WTC11 (cell line): ENCODE data around the gene ASS1. TPM values are rescaled to one million over a fixed set of nuclear protein-coding genes. Genes with fewer than 3 reads are reported as not detected.

Source experiments
- ATAC-seq: fragments of 200-7000 bp; cut with Tn5 transposase; 2 replicates; pipeline ENCODE4 v1.10.0; 2021; ENCODE audit warnings: mild to moderate bottlenecking, moderate library complexity
- CTCF ChIA-PET: fragments of 300-600 bp; sonication (Branson Sonifier 250); formaldehyde crosslinking; loops from one replicate; lab custom pipeline; 2021; ENCODE audit warnings: antibody characterized with exemption; lab: Charles Lee
- POLR2A ChIA-PET: fragments of 350-600 bp; sonication (Branson Sonifier 250); formaldehyde crosslinking; loops from one replicate; lab custom pipeline; 2021; ENCODE audit warnings: antibody characterized with exemption; lab: Charles Lee
- DNase-seq: peaks from one replicate; pipeline ENCODE4 v3.0.0; 2021; ENCODE audit warnings: low spot score
- H3K27ac Mint-ChIP-seq: 2 replicates; pipeline ENCODE4 v1.8.0; 2021; ENCODE audit warnings: mixed read lengths
- H3K27me3 Mint-ChIP-seq: 2 replicates; pipeline ENCODE4 v1.8.0; 2021; ENCODE audit warnings: low read depth, mild to moderate bottlenecking, moderate library complexity, mixed read lengths
- H3K36me3 Mint-ChIP-seq: 2 replicates; pipeline ENCODE4 v1.8.0; 2021; ENCODE audit warnings: mixed read lengths
- H3K4me1 Mint-ChIP-seq: 2 replicates; pipeline ENCODE4 v1.8.0; 2022; ENCODE audit warnings: mixed read lengths
- H3K4me3 Mint-ChIP-seq: 2 replicates; pipeline ENCODE4 v1.8.0; 2021; ENCODE audit warnings: mild to moderate bottlenecking, moderate library complexity, mixed read lengths
- H3K9me3 Mint-ChIP-seq: 2 replicates; pipeline ENCODE4 v1.8.0; 2021; ENCODE audit warnings: mixed read lengths
- ATF1 ChIP-seq: sonication (generic); formaldehyde crosslinking; IDR thresholded peaks from 2 replicates; pipeline ENCODE4 v1.8.1; 2023; ENCODE audit warnings: mild to moderate bottlenecking, moderate library complexity, missing genetic modification reagents
- CREB1 ChIP-seq: sonication (generic); formaldehyde crosslinking; IDR thresholded peaks from 2 replicates; pipeline ENCODE4 v1.8.0; 2023; ENCODE audit warnings: mild to moderate bottlenecking, missing genetic modification reagents
- ETV6 ChIP-seq: sonication (generic); formaldehyde crosslinking; IDR thresholded peaks from 2 replicates; pipeline ENCODE4 v1.8.1; 2022; ENCODE audit warnings: mild to moderate bottlenecking, missing genetic modification reagents
- NFE2L1 ChIP-seq: sonication (generic); formaldehyde crosslinking; IDR thresholded peaks from 2 replicates; pipeline ENCODE4 v1.8.1; 2023; ENCODE audit warnings: missing genetic modification reagents
- RELA ChIP-seq: sonication (generic); formaldehyde crosslinking; IDR thresholded peaks from 2 replicates; pipeline ENCODE4 v1.8.1; 2022; ENCODE audit warnings: missing genetic modification reagents, mild to moderate bottlenecking, borderline replicate concordance
- TCF7 ChIP-seq: sonication (generic); formaldehyde crosslinking; IDR thresholded peaks from 2 replicates; pipeline ENCODE4 v1.8.0; 2022; ENCODE audit warnings: mild to moderate bottlenecking, low read depth, missing genetic modification reagents, moderate library complexity
- TEAD1 ChIP-seq: sonication (generic); formaldehyde crosslinking; IDR thresholded peaks from 2 replicates; pipeline ENCODE4 v1.8.0; 2022; ENCODE audit warnings: mild to moderate bottlenecking, missing genetic modification reagents
- ZBTB21 ChIP-seq: sonication (generic); formaldehyde crosslinking; IDR thresholded peaks from 2 replicates; pipeline ENCODE4 v1.8.1; 2023; ENCODE audit warnings: mild to moderate bottlenecking, missing genetic modification reagents, borderline replicate concordance
- ZNF219 ChIP-seq: sonication (generic); formaldehyde crosslinking; IDR thresholded peaks from 2 replicates; pipeline ENCODE4 v1.8.0; 2023; ENCODE audit warnings: missing genetic modification reagents, mild to moderate bottlenecking, borderline replicate concordance
- ZNF232 ChIP-seq: sonication (generic); formaldehyde crosslinking; IDR thresholded peaks from 2 replicates; pipeline ENCODE4 v1.8.0; 2022; ENCODE audit warnings: mild to moderate bottlenecking, missing genetic modification reagents
- ZNF263 ChIP-seq: sonication (generic); formaldehyde crosslinking; IDR thresholded peaks from 2 replicates; pipeline ENCODE4 v1.8.1; 2022; ENCODE audit warnings: low read depth, mild to moderate bottlenecking, moderate library complexity, missing genetic modification reagents
- total RNA-seq: library from RNA; stranded (reverse); gene quantifications from 3 replicates; pipeline ENCODE4 v1.2.3, GENCODE V29; 2021
- TF ChIP-seq, protein P1 (sequence below): sonication (generic); formaldehyde crosslinking; IDR thresholded peaks from 2 replicates; pipeline ENCODE4 v1.8.1; 2023; ENCODE audit warnings: mild to moderate bottlenecking, missing genetic modification reagents, borderline replicate concordance
- TF ChIP-seq, protein P2 (sequence below): fragments of 250-450 bp; sonication (Bioruptor Pico); IDR thresholded peaks from 2 replicates; pipeline ENCODE4 v2.1.2; 2022; ENCODE audit warnings: mild to moderate bottlenecking, moderate library complexity
- TF ChIP-seq, protein P3 (sequence below): fragments of 250-450 bp; sonication (Bioruptor Pico); IDR thresholded peaks from 2 replicates; pipeline ENCODE4 v1.9.0; 2021; ENCODE audit warnings: mild to moderate bottlenecking
- TF ChIP-seq, protein P4 (sequence below): sonication (generic); formaldehyde crosslinking; IDR thresholded peaks from 2 replicates; pipeline ENCODE4 v1.8.1; 2023; ENCODE audit warnings: mild to moderate bottlenecking, missing genetic modification reagents, moderate library complexity
- TF ChIP-seq, protein P5 (sequence below): sonication (generic); formaldehyde crosslinking; IDR thresholded peaks from 2 replicates; pipeline ENCODE4 v1.8.0; 2022; ENCODE audit warnings: mild to moderate bottlenecking, missing genetic modification reagents

Gene ASS1
- total RNA-seq, 1 experiment from 2014 or later, result 95.7 TPM

DNA sequence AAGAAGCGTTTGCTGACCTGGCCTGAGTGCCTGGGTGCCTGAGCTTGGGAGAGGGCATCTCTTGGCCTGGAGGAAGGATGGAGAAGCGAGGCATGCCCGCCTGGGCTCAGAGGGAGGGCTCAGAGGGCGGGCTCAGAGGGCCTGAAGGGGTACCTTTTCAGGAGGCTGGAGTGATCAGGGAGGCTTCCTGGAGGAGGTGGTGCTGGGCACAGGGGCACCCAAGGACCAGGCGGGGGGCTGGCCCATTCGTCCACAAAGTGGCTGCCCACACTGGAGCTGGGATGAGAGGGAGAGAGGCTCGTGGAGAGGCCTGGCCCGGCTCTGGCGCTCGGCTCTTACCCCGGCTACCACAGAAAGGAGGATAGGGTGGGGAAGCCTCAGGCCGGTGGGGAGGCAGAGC, 32.8 kb downstream of the ASS1 start:
- CTCF ChIA-PET, result no interaction called here
- no peak overlapping the region for H3K27ac Mint-ChIP-seq
- POLR2A ChIA-PET, result no interaction called here
- no peaks in the 10 kb centered on the region for H3K36me3 Mint-ChIP-seq
- H3K4me3 Mint-ChIP-seq, result no peak overlapping the region
- no peaks in the 10 kb centered on the region for H3K9me3 Mint-ChIP-seq
- H3K4me1 Mint-ChIP-seq, result peaks cover 8% of the 10 kb centered on the region
- H3K27me3 Mint-ChIP-seq, result no peaks in the 10 kb centered on the region
- DNase-seq (no peak), ATAC-seq (no peak)
- TF ChIP-seq RELA (CRISPR knock-in tag) (no peak), TEAD1 (CRISPR knock-in tag) (no peak), ZNF263 (CRISPR knock-in tag) (no peak)
- TF ChIP-seq, protein P1, sequence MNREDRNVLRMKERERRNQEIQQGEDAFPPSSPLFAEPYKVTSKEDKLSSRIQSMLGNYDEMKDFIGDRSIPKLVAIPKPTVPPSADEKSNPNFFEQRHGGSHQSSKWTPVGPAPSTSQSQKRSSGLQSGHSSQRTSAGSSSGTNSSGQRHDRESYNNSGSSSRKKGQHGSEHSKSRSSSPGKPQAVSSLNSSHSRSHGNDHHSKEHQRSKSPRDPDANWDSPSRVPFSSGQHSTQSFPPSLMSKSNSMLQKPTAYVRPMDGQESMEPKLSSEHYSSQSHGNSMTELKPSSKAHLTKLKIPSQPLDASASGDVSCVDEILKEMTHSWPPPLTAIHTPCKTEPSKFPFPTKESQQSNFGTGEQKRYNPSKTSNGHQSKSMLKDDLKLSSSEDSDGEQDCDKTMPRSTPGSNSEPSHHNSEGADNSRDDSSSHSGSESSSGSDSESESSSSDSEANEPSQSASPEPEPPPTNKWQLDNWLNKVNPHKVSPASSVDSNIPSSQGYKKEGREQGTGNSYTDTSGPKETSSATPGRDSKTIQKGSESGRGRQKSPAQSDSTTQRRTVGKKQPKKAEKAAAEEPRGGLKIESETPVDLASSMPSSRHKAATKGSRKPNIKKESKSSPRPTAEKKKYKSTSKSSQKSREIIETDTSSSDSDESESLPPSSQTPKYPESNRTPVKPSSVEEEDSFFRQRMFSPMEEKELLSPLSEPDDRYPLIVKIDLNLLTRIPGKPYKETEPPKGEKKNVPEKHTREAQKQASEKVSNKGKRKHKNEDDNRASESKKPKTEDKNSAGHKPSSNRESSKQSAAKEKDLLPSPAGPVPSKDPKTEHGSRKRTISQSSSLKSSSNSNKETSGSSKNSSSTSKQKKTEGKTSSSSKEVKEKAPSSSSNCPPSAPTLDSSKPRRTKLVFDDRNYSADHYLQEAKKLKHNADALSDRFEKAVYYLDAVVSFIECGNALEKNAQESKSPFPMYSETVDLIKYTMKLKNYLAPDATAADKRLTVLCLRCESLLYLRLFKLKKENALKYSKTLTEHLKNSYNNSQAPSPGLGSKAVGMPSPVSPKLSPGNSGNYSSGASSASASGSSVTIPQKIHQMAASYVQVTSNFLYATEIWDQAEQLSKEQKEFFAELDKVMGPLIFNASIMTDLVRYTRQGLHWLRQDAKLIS (CRISPR knock-in tag), result no peak

DNA sequence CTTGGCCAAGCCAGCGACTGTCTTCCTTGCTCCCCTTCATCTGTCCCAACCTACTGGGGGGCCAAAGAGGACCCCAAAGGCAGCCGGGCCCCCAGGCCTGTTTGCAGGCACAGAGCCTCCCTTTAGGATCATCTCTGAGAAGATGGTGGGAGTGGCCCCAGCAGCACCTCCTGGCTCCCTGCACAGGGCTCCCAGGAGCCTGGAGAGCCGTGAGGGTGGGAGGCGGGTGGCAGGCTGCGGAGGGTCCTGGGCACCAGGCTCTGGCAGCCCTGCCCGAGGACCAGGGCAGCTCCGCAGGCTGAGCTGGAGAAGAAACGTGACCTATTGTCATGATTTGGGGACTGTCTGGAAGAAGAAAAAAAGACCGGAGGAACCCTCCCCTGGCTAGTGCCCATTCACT, 33.4 kb downstream of the ASS1 start:
- no peak overlapping the region for H3K4me3 Mint-ChIP-seq
- DNase-seq, result no peak
- no peaks in the 10 kb centered on the region for H3K27me3 Mint-ChIP-seq
- no peaks in the 10 kb centered on the region for H3K9me3 Mint-ChIP-seq
- no peak for ATAC-seq
- no peak overlapping the region for H3K27ac Mint-ChIP-seq
- ChIA-PET CTCF (no interaction called here), POLR2A (no interaction called here)
- H3K36me3 Mint-ChIP-seq, result no peaks in the 10 kb centered on the region
- H3K4me1 Mint-ChIP-seq, result peaks cover 11% of the 10 kb centered on the region
- no peak for TF ChIP-seq ZNF232 (CRISPR knock-in tag)
- TF ChIP-seq, protein P2, sequence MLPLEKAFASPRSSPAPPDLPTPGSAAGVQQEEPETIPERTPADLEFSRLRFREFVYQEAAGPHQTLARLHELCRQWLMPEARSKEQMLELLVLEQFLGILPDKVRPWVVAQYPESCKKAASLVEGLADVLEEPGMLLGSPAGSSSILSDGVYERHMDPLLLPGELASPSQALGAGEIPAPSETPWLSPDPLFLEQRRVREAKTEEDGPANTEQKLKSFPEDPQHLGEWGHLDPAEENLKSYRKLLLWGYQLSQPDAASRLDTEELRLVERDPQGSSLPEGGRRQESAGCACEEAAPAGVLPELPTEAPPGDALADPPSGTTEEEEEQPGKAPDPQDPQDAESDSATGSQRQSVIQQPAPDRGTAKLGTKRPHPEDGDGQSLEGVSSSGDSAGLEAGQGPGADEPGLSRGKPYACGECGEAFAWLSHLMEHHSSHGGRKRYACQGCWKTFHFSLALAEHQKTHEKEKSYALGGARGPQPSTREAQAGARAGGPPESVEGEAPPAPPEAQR, result no peak
- TF ChIP-seq ZBTB21 (CRISPR knock-in tag), result no peak
- TF ChIP-seq ZNF219 (CRISPR knock-in tag), result no peak
- no peak for TF ChIP-seq CREB1 (CRISPR knock-in tag)
- no peak for TF ChIP-seq ETV6
- TF ChIP-seq, protein P3, sequence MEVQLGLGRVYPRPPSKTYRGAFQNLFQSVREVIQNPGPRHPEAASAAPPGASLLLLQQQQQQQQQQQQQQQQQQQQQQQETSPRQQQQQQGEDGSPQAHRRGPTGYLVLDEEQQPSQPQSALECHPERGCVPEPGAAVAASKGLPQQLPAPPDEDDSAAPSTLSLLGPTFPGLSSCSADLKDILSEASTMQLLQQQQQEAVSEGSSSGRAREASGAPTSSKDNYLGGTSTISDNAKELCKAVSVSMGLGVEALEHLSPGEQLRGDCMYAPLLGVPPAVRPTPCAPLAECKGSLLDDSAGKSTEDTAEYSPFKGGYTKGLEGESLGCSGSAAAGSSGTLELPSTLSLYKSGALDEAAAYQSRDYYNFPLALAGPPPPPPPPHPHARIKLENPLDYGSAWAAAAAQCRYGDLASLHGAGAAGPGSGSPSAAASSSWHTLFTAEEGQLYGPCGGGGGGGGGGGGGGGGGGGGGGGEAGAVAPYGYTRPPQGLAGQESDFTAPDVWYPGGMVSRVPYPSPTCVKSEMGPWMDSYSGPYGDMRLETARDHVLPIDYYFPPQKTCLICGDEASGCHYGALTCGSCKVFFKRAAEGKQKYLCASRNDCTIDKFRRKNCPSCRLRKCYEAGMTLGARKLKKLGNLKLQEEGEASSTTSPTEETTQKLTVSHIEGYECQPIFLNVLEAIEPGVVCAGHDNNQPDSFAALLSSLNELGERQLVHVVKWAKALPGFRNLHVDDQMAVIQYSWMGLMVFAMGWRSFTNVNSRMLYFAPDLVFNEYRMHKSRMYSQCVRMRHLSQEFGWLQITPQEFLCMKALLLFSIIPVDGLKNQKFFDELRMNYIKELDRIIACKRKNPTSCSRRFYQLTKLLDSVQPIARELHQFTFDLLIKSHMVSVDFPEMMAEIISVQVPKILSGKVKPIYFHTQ (CRISPR knock-in tag), result no peak
- TF ChIP-seq, protein P4, sequence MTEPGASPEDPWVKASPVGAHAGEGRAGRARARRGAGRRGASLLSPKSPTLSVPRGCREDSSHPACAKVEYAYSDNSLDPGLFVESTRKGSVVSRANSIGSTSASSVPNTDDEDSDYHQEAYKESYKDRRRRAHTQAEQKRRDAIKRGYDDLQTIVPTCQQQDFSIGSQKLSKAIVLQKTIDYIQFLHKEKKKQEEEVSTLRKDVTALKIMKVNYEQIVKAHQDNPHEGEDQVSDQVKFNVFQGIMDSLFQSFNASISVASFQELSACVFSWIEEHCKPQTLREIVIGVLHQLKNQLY, result no peak
- TF ChIP-seq TCF7 (CRISPR knock-in tag), result no peak
- TF ChIP-seq, protein P5, sequence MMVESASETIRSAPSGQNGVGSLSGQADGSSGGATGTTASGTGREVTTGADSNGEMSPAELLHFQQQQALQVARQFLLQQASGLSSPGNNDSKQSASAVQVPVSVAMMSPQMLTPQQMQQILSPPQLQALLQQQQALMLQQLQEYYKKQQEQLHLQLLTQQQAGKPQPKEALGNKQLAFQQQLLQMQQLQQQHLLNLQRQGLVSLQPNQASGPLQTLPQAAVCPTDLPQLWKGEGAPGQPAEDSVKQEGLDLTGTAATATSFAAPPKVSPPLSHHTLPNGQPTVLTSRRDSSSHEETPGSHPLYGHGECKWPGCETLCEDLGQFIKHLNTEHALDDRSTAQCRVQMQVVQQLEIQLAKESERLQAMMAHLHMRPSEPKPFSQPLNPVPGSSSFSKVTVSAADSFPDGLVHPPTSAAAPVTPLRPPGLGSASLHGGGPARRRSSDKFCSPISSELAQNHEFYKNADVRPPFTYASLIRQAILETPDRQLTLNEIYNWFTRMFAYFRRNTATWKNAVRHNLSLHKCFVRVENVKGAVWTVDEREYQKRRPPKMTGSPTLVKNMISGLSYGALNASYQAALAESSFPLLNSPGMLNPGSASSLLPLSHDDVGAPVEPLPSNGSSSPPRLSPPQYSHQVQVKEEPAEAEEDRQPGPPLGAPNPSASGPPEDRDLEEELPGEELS (CRISPR knock-in tag), result no peak
- TF ChIP-seq NFE2L1 (CRISPR knock-in tag), result no peak
- TF ChIP-seq ATF1, result no peak
